ENCODE results near the gene CACNA1C.

GRCh38 chr12:2664721-2665577 is 612.2 kb downstream of the CACNA1C start:
- TF ChIP-seq CTCF (conservative IDR thresholded peaks at IDR 0.05 in 1 of 2, IDR thresholded peaks at IDR 0.05 in 1 of 2; ENCODE audit: extremely low read depth in 1 of 2, insufficient read depth in 1 of 2, low read depth in 1 of 2, low read length in 2 of 2) (no peak), EZH2 (IDR thresholded peaks at IDR 0.05; ENCODE audit: borderline replicate concordance, low read length) (no peak)
